Renal cortical epithelial cell (primary cell): ENCODE measurements around the gene GOLGA8S. TPM values are rescaled to one million over a fixed set of nuclear protein-coding genes. Genes with fewer than 3 reads are reported as not detected.
"Not testable (repeated sequence)": the region's sequence is repeated elsewhere in the genome, so short reads cannot be mapped to it uniquely, and the experiment has no call there.

Experiments
- DNase-seq: peaks from one replicate; pipeline ENCODE4 v3.0.0-alpha.2; 2011; ENCODE audit warnings: low read depth
- total RNA-seq: library from RNA; depleted of rRNA; stranded (reverse); fragments of >200 nt; gene quantifications from 2 replicates; pipeline ENCODE4 v1.2.3, GENCODE V29; 2014

The GOLGA8S gene, protein sequence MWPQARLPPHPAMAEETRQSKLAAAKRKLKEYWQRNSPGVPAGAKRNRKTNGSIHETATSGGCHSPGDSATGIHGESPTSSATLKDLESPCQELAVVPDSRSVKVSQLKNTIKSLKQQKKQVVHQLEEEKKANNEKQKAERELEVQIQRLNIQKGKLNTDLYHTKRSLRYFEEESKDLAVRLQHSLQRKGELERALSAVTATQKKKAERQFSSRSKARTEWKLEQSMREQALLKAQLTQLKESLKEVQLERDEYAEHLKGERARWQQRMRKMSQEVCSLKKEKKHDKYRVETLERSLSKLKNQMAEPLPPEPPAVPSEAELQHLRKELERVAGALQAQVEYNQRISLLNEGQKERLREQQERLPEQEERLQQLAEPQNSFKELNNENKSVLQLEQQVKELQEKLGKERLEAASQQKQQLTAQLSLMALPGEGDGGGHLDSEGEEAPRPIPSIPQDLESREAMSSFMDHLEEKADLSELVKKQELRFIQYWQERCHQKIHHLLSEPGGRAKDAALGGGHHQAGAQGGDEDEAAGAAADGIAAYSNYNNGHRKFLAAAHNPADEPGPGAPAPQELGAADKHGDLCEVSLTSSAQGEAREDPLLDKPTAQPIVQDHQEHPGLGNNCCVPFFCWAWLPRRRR
- total RNA-seq = 0.10 TPM in 1 of 2 replicates, not detected in the other

DNA sequence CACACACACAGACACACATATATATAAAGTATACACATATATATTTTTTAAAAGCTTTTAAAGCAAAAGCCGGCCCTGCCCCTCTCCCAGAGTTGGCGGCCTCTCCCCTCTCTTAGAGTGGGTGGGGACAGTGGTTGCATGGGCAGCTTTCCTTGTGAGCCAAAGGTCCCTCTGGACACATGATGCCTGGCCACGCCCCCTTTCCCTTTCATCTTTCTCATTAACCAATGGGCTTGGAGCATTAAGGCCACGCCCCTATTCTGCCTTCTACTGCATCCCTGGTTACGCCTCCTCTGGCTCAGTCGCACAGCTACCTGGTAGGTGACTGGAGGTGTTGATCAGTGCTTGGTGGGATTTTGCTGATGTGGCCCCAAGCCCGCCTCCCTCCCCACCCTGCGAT is at the start of gene GOLGA8S:
GOLGA8S (plus strand) TSS at position 301 of the 400 bp plus-strand sequence; CDS start at position 363, 62 bp downstream.
- not testable (repeated sequence) for DNase-seq

DNA sequence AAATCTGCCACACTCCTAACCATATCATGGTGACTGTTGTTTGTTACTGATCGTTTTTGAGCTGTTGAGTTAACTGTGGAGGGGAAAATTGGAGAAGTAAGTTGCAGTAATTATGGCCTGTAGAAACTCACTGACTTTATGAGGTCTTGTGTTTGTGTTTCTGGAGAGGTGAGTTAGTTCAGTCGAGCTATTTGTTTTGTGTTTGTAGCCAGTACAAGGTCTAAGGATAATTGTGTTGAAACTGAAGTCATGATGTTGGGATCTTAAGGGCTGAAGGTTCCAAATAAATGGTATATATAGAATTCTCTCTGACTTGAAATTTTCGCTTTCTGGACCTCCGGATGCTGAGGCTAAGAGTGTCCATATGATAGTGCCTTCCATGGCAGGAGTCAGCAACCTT is 49.7 kb upstream of the GOLGA8S start:
- not testable (repeated sequence) for DNase-seq

GRCh38 chr15:23305921-23306320 is 48.6 kb upstream of the GOLGA8S start:
- DNase-seq = not testable (repeated sequence)

DNA sequence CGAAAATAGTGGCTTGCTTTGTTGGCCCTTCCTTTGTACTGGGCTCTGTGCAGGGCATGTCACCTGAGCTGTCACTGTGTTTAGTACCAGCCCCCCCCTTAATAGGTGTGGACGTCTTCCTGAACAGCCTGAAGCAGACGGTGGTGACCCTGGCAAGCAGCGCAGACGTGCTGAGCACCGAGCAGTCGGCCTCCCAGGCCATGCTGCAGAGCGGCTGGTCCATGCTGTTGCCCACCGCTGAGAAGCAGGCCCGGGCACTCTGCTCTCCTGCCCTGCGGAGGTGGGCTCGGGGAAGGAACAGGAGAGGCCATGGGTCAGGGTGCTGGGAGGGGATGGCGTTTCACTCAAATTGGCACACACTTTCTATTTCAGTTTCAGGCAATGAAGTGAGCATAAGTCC is 43.3 kb upstream of the GOLGA8S start:
- DNase-seq = not testable (repeated sequence)

DNA sequence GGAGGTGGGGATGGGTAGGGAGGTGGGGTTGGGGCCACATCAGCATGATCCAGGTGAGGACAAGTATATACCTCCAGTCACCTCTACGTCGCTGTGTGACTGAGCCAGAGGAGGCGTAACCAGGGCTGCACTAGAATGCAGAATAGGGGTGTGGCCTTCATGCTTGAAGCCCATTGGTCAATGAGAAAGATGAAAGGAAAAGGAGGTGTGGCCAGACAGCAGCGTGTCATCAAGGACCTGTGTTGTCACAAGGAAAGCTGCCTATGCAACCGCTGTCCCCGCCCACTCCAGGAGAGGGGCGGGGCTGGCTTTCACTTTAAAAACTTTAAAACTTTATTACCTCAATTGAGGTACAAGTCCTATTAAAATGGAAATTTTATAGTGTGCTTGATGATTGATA is 20.5 kb upstream of the GOLGA8S start, which contains the start of gene GOLGA6L26:
GOLGA6L26 (minus strand) TSS at position 101 of the 400 bp plus-strand sequence; CDS start at position 40, 61 bp downstream.
- DNase-seq = not testable (repeated sequence)

DNA sequence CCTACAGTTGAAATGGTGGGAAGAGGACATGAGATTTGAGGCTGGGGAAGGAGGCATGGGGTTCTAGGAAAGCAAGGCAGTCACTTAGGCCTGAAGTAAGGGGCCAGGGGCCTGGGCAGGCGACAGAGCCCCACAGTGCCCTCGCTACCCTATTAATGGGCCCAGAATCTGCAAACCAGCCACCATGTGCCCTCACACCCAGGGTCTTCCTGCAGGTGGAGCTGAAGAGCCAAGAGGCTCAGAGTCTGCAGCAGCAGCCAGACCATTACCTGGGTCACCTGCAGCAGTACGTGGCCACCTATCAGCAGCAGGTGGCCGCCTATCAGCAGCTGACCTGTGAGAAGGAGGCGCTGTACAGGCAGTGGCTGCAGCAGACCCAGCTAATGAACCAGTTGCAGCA is 8.1 kb downstream of the GOLGA8S start:
- not testable (repeated sequence) for DNase-seq

DNA sequence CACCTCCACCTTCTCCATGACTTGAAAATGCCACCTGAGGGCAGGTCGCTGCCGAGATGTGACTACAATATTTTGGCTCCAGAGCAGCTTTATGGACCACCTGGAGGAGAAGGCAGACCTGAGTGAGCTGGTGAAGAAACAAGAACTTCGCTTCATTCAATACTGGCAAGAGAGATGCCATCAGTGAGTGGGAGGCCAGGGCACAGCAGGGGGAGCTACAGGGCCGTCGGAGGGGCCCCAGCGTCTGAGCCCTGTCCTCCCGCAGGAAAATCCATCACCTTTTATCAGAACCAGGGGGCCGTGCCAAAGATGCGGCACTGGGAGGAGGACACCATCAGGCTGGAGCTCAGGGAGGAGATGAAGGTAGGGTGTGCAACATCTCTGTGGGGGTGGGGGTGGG is 9.7 kb downstream of the GOLGA8S start:
- not testable (repeated sequence) for DNase-seq

GRCh38 chr15:23370578-23370977 is 16.0 kb downstream of the GOLGA8S start:
- DNase-seq = no peak

GRCh38 chr15:23371134-23371533 is 16.6 kb downstream of the GOLGA8S start:
- DNase-seq = not testable (repeated sequence)

DNA sequence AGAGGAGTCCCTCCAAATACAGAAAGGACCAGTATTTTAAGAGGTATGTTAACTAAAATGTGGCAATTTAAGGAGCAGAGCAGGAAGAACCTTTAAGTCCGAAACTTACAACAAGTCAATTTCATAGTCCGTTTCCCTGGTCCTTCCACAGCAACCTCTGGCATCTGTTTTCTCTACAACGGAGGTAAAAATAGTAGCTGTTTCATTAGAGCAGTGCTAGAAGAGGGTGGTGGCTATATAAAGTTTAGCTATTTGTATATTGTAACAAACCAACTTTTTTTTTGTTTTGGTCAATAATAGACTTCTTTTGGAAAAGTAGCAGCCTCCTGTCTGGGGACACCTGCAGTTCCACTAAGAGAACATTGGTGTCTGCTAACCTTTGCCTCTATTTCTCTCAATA is 17.3 kb downstream of the GOLGA8S start:
- not testable (repeated sequence) for DNase-seq

- DNase-seq = no peak
Observed at GRCh38 chr15:23372284-23372683, 17.7 kb downstream of the GOLGA8S start.

DNA sequence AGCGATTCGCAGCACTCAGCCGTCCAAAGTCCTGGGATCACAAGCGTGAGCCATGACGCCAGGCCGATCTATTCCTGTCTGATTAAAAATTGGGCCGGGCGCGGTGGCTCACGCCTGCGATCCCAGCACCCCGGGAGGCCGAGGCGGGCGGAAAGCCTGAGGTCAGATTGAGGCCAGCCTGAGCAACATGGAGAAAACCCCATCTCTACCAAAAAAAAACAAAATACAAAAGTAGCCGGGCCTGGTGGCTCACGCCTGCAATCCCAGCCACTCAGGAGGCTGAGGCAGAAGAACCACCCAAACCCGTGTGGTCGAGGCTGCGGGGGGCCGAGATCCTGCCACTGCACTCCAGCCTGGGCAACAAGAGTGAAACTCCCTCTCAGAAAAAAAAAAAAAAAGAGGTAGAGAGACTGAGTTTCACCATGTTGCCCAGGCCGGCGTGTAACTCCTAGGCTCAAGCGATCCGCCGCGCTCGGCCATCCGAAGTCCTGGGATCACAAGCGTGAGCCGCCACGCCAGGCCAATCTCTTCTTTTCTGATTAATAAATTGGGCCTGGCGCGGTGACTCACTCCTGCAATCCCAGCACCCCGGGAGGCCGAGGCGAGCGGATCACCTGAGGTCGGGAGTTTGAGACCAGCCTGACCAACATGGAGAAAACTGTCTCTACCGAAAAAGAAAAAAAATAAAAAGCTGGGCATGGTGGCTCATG is 18.5 kb downstream of the GOLGA8S start:
- not testable (repeated sequence) for DNase-seq

GRCh38 chr15:23374226-23374625 is 19.7 kb downstream of the GOLGA8S start:
- DNase-seq = not testable (repeated sequence)

- not testable (repeated sequence) for DNase-seq
Observed at GRCh38 chr15:23378946-23379345, 24.4 kb downstream of the GOLGA8S start.

DNA sequence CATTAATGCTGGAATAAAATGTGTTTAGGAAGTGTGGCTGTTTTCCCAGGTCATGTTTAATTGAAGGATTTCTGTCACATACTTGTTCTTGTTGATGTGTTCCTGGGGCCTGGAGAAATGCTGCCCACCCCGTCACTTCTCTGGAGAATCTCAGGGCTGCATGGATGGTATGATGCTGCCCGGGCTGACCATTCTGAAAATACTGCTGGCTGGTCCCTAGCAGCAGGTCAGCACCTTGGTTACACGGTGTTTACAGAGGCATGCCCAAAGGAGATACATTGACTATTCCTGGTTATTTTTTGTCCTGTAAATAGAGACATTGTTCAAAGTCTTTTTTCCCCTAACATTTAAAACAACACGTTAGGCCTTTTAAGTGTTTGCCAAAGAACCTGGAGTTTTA is 26.2 kb downstream of the GOLGA8S start:
- not testable (repeated sequence) for DNase-seq

GRCh38 chr15:23381192-23381591 is 26.6 kb downstream of the GOLGA8S start:
- not testable (repeated sequence) for DNase-seq

- no peak for DNase-seq
Observed at GRCh38 chr15:23384371-23384770, 29.8 kb downstream of the GOLGA8S start.

DNA sequence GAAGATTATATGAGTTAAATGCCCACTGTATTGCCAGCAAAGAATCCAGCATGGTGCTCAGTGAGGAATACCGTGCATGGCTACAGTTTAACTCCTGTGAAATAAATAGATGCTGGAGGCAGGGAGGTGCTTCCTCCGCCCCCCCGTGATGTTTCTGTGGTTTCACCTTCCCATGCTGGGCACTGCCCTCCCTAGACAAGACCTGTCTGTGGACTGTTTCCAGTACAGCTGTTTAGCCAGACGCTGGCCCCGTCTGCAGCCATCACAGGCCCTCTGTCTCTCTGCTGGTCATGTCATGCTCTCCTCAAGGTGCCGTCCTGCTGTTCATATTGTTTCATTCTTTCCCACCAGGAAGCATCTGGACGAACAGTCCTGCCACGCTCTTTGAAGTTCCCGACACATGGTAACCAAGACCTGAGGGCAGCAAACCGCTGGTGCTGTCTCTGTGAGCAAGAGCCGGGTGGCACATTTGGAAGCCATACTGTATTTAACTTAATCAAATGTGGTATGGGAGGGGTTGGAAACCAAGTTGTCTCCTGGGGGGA is 31.4 kb downstream of the GOLGA8S start:
- DNase-seq = no peak

DNA sequence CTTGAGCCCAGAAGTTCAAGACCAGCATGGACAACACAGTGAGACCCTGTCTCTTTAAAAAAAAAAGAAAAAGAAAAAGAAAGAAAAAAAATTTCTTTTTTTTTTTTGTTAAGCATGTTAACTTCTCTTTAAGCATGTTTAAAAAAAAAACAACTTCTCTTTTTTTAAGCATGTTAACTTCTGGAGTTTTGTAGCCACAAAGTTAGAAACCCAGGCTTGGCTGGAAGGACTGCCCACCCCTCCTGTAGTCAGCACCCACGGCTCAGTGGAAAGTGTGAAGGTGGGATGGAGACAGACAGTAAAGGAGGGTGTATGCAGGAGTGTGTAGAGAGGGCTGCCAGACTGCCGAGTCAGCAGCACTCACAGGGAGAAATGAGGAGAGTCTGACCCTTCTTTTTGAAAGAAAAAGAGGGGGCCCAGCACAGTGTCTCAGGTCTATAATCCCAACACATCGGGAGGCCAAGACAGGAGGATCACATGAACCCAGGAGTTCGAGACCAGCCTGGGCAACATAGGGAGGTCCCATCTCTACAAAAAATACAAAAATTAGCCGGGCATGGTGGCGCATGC is 33.2 kb downstream of the GOLGA8S start:
- DNase-seq = no peak

DNA sequence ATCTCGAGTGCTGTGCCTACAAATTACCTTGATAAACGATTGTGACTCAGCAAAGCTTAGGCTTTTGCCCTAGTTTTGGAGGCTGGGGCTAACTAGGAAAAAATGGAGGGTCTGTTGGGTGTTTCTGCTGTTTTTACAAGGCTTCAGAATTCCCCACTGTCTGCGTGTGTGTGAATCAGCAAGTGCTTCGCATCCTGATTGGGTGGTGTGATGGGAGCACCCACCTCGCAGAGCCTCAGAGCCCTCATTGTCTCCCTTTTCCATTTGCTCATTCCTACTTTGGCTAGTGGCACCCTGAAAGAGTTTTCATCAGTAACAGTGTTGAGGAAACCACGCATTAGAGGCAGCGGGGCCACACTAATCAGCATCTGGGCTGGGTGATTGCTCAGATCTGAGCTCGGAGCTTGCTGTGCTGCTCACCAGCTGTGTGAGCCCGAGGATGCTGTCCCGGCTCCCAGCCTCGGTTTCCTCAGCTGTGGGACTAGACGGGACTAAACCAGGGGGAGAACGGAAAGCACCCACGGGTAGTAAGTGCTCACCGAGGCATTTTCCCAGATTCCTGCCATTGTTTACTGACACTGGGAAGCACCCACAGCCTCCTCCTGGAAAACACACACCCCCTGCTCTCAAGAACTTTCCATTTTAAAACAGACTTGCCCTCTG is 40.6 kb downstream of the GOLGA8S start:
- no peak for DNase-seq

- no peak for DNase-seq
Observed at GRCh38 chr15:23395832-23396231, 41.3 kb downstream of the GOLGA8S start.
